ENCODE data around the gene OXGR1. TPM values are rescaled to one million over a fixed set of nuclear protein-coding genes. Genes with fewer than 3 reads are reported as not detected.
A peak's percentile ranks its signal among the peaks of the same experiment; 100 is the strongest.

OXGR1 gene
- total RNA-seq, 4 donors from 2014 or later: not detected

GRCh38 chr13:97001636-97002035 lies 7.4 kb upstream of the OXGR1 start:
- Histone ChIP-seq H3K9me3 (no peaks in the 10 kb centered on the region), H3K27ac (no peak overlapping the region), H3K36me3 (no peaks in the 10 kb centered on the region), H3K4me1 (peaks cover 0 to 11% (median 2%) of the 10 kb centered on the region in 4 donors), H3K27me3 (no peaks in the 10 kb centered on the region), H3K4me3 (no peak overlapping the region)
- no peak for DNase-seq (ENCODE audit: low spot score in 2 of 2)
- 58 to 63% methylated on average over 6 of the region's 6 CpGs for WGBS, 2 donors
- TF ChIP-seq POLR2A (IDR thresholded peaks at IDR 0.05) (no peak), EP300 (IDR thresholded peaks at IDR 0.05) (no peak)

GRCh38 chr13:97000295-97000925 lies 6.1 kb upstream of the OXGR1 start:
- TF ChIP-seq CTCF (IDR thresholded peaks at IDR 0.05) (no peak), POLR2A (IDR thresholded peaks at IDR 0.05) (no peak), EP300 (IDR thresholded peaks at IDR 0.05) (no peak)
- Histone ChIP-seq H3K36me3 (no peaks in the 10 kb centered on the region), H3K27ac (no peak overlapping the region), H3K27me3 (no peaks in the 10 kb centered on the region), H3K9me3 (no peaks in the 10 kb centered on the region), H3K4me1 (peaks cover 0 to 11% (median 2%) of the 10 kb centered on the region in 4 donors), H3K4me3 (no peak overlapping the region)
- 74 to 80% methylated on average over 5 of the region's 5 CpGs for WGBS, 2 donors
- DNase-seq (ENCODE audit: low spot score in 2 of 2): no peak

GRCh38 chr13:96999091-96999490 lies 4.8 kb upstream of the OXGR1 start:
- peaks cover 0 to 12% of the 10 kb centered on the region in 2 donors for H3K27me3 ChIP-seq
- WGBS, 2 donors: 97 to 98% methylated on average over 2 of the region's 2 CpGs
- TF ChIP-seq CTCF (IDR thresholded peaks at IDR 0.05) (no peak), EP300 (IDR thresholded peaks at IDR 0.05) (peak in 1 of 2 donors; percentile 28)
- H3K9me3 ChIP-seq: no peaks in the 10 kb centered on the region
- peaks cover 0 to 20% (median 4%) of the 10 kb centered on the region in 4 donors for H3K4me1 ChIP-seq
- no peaks in the 10 kb centered on the region for H3K36me3 ChIP-seq
- H3K27ac ChIP-seq: no peak overlapping the region
- H3K4me3 ChIP-seq: no peak overlapping the region
- DNase-seq (ENCODE audit: low spot score in 2 of 2): no peak

GRCh38 chr13:96998051-96998450 lies 3.8 kb upstream of the OXGR1 start:
- no peak overlapping the region for H3K27ac ChIP-seq
- H3K4me3 ChIP-seq: no peak overlapping the region
- H3K36me3 ChIP-seq: no peaks in the 10 kb centered on the region
- peaks cover 0 to 16% of the 10 kb centered on the region in 2 donors for H3K27me3 ChIP-seq
- DNase-seq (ENCODE audit: low spot score in 2 of 2): no peak
- no peaks in the 10 kb centered on the region for H3K9me3 ChIP-seq
- 83 to 90% methylated on average over 2 of the region's 2 CpGs for WGBS, 2 donors
- H3K4me1 ChIP-seq: peaks cover 0 to 27% (median 6%) of the 10 kb centered on the region in 4 donors
- TF ChIP-seq EP300 (IDR thresholded peaks at IDR 0.05): no peak

GRCh38 chr13:96996886-96997285 lies 2.6 kb upstream of the OXGR1 start:
- WGBS, 2 donors: 74 to 76% methylated on average over 5 of the region's 5 CpGs
- no peaks in the 10 kb centered on the region for H3K36me3 ChIP-seq
- peaks cover 0 to 19% (median 6%) of the 10 kb centered on the region in 4 donors for H3K4me1 ChIP-seq
- DNase-seq (ENCODE audit: low spot score in 2 of 2): no peak
- TF ChIP-seq EP300 (IDR thresholded peaks at IDR 0.05) (no peak), CTCF (IDR thresholded peaks at IDR 0.05) (no peak), POLR2A (IDR thresholded peaks at IDR 0.05) (no peak)
- H3K4me3 ChIP-seq: no peak overlapping the region
- no peak overlapping the region for H3K27ac ChIP-seq
- peaks cover 0 to 16% of the 10 kb centered on the region in 2 donors for H3K27me3 ChIP-seq
- no peaks in the 10 kb centered on the region for H3K9me3 ChIP-seq

GRCh38 chr13:96996107-96996506 lies 1.8 kb upstream of the OXGR1 start:
- Histone ChIP-seq H3K36me3 (no peaks in the 10 kb centered on the region), H3K4me1 (peaks cover 0 to 16% (median 6%) of the 10 kb centered on the region in 4 donors), H3K4me3 (no peak overlapping the region), H3K27ac (no peak overlapping the region), H3K9me3 (no peaks in the 10 kb centered on the region), H3K27me3 (peaks cover 0 to 16% of the 10 kb centered on the region in 2 donors)
- no peak for TF ChIP-seq POLR2A (IDR thresholded peaks at IDR 0.05)
- no peak for TF ChIP-seq EP300 (IDR thresholded peaks at IDR 0.05)
- no peak for TF ChIP-seq CTCF (IDR thresholded peaks at IDR 0.05)
- 72 to 81% methylated on average over 4 of the region's 4 CpGs for WGBS, 2 donors
- no peak for DNase-seq (ENCODE audit: low spot score in 2 of 2)
